ENCODE measurements around the gene GAK. TPM values are rescaled to one million over a fixed set of nuclear protein-coding genes. Genes with fewer than 3 reads are reported as not detected.

Gene GAK
- total RNA-seq, 1 experiment from 2014 or later: 117 TPM

- no peak overlapping the region for H3K9ac ChIP-seq (ENCODE audit: low read length)
- H3K79me2 ChIP-seq (ENCODE audit: low read length): peaks cover 7% of the 10 kb centered on the region; the same call in 1 of the 2 replicates
- peaks cover 18% of the 10 kb centered on the region for H3K4me1 ChIP-seq (ENCODE audit: insufficient read depth, low read length)
- no peak overlapping the region for H3K4me3 ChIP-seq (ENCODE audit: low read length)
- H3K36me3 ChIP-seq (ENCODE audit: low read depth, low read length): no peaks in the 10 kb centered on the region
- H3K27ac ChIP-seq (ENCODE audit: low read length): no peak overlapping the region
- intact Hi-C loops (cut with micrococcal nuclease): no loop called here
- no peaks in the 10 kb centered on the region for H3K9me3 ChIP-seq (ENCODE audit: low read length)
- no peaks in the 10 kb centered on the region for H3K9me2 ChIP-seq (replicated peaks; ENCODE audit: low read length)
- H2AFZ ChIP-seq (ENCODE audit: low read length): no peak overlapping the region
- no peaks in the 10 kb centered on the region for H3F3A ChIP-seq (ENCODE audit: low read length, unreplicated experiment)
- no peak overlapping the region for H3K4me2 ChIP-seq (ENCODE audit: low read length)
- no TSS peak for BruUV-seq (replicated peaks)
- no peaks in the 10 kb centered on the region for H3K27me3 ChIP-seq (ENCODE audit: low read length)
- TF ChIP-seq EZH2 (IDR thresholded peaks at IDR 0.05; ENCODE audit: low read length, unreplicated experiment): no peak
- no peak for TF ChIP-seq CTCF (conservative IDR thresholded peaks at IDR 0.05; ENCODE audit: low read depth, low read length)
- no peak for TF ChIP-seq EZH2phosphoT487 (IDR thresholded peaks at IDR 0.05; ENCODE audit: borderline replicate concordance, low read length)
- ATAC-seq (no peak), DNase-seq (no peak)
- POLR2A ChIA-PET (ENCODE audit: unreplicated experiment): no interaction called here
- CTCF ChIA-PET: no interaction called here
- H4K20me1 ChIP-seq (ENCODE audit: low read length): no peaks in the 10 kb centered on the region; the same call in 1 of the 2 replicates
Measured at GRCh38 chr4:968621-969394, 36.7 kb upstream of the GAK start.

DNA sequence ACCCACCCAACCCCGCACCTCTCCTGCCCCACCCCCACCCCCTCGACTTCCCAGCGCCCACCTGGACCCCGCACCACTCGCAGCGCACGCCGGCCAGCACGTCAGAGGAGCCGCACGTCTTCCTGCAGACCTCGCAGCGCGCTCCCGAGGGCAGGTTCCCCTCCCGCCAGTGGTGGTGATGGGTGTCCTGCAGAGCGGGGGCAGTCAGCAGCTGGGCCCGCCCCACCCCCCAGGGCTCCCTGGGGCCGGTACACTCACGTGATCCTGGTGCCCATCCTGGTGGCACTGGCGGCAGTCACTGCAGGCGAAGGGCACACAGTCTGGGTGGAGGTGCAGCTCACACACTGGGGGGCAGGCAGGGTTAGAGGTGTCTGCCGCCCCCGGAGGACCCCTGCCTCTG is 36.1 kb upstream of the GAK start:
- H3K4me3 ChIP-seq (ENCODE audit: low read length): no peak overlapping the region
- H2AFZ ChIP-seq (ENCODE audit: low read length): no peak overlapping the region
- no peak overlapping the region for H3K27ac ChIP-seq (ENCODE audit: low read length)
- ChIA-PET POLR2A (ENCODE audit: unreplicated experiment) (no interaction called here), CTCF (no interaction called here)
- no peak overlapping the region for H3K4me2 ChIP-seq (ENCODE audit: low read length)
- no peaks in the 10 kb centered on the region for H3K9me2 ChIP-seq (replicated peaks; ENCODE audit: low read length)
- BruUV-seq (replicated peaks): no TSS peak
- H3K4me1 ChIP-seq (ENCODE audit: insufficient read depth, low read length): peaks cover 18% of the 10 kb centered on the region
- H4K20me1 ChIP-seq (ENCODE audit: low read length): no peaks in the 10 kb centered on the region; the same call in 1 of the 2 replicates
- intact Hi-C loops (cut with micrococcal nuclease): no loop called here
- ATAC-seq (no peak), DNase-seq (no peak)
- no peaks in the 10 kb centered on the region for H3F3A ChIP-seq (ENCODE audit: low read length, unreplicated experiment)
- TF ChIP-seq EZH2phosphoT487 (IDR thresholded peaks at IDR 0.05; ENCODE audit: borderline replicate concordance, low read length) (no peak), CTCF (conservative IDR thresholded peaks at IDR 0.05; ENCODE audit: low read depth, low read length) (no peak), EZH2 (IDR thresholded peaks at IDR 0.05; ENCODE audit: low read length, unreplicated experiment) (no peak)
- no peaks in the 10 kb centered on the region for H3K36me3 ChIP-seq (ENCODE audit: low read depth, low read length)
- H3K9ac ChIP-seq (ENCODE audit: low read length): no peak overlapping the region
- no peaks in the 10 kb centered on the region for H3K27me3 ChIP-seq (ENCODE audit: low read length)
- peaks cover 7% of the 10 kb centered on the region; the same call in 1 of the 2 replicates for H3K79me2 ChIP-seq (ENCODE audit: low read length)
- H3K9me3 ChIP-seq (ENCODE audit: low read length): no peaks in the 10 kb centered on the region
